OCI-LY7 (cell line): ENCODE results near the gene DPF3. TPM values are rescaled to one million over a fixed set of nuclear protein-coding genes. Genes with fewer than 3 reads are reported as not detected.

ENCODE experiments used
- BruUV-seq: library from RNA; stranded (reverse); fragments of 400-500 nt; replicated peaks from 2 replicates; lab custom pipeline; 2021; lab: Mats Ljungman, UMichigan
- CTCF ChIA-PET: fragments of 300-600 bp; sonication (Branson Sonifier 250); formaldehyde crosslinking; loops from one replicate; lab custom pipeline; 2022; ENCODE audit warnings: antibody characterized with exemption; ENCODE audit not compliant: unreplicated experiment; lab: Charles Lee
- POLR2A ChIA-PET: fragments of 300-600 bp; sonication (Branson Sonifier 250); formaldehyde crosslinking; loops from one replicate; lab custom pipeline; 2022; ENCODE audit warnings: antibody characterized with exemption; lab: Charles Lee
- DNase-seq: peaks from one replicate; pipeline ENCODE4 v3.0.0-alpha.2; 2015; ENCODE audit warnings: low spot score
- H2AFZ ChIP-seq: fragments of 200-600 bp; sonication (generic), shearing (Covaris generic); 2 replicates; pipeline ENCODE4 v1.6.1; 2014; ENCODE audit warnings: mild to moderate bottlenecking, antibody characterized with exemption, low read length, moderate library complexity
- H3K27ac ChIP-seq: fragments of 200-600 bp; sonication (generic); 2 replicates; pipeline ENCODE4 v1.5.1; 2014; ENCODE audit warnings: mixed run types, low read depth, mild to moderate bottlenecking, moderate library complexity, low read length, inconsistent platforms; ENCODE audit not compliant: poor library complexity, severe bottlenecking
- H3K36me3 ChIP-seq: fragments of 200-600 bp; sonication (generic); 2 replicates; pipeline ENCODE4 v1.6.1; 2014; ENCODE audit warnings: mild to moderate bottlenecking, antibody characterized with exemption, low read length, moderate library complexity, mixed read lengths; ENCODE audit not compliant: insufficient read depth
- H3K4me1 ChIP-seq: fragments of 200-600 bp; sonication (generic); 2 replicates; pipeline ENCODE4 v1.5.1; 2014; ENCODE audit warnings: mild to moderate bottlenecking, low read length; ENCODE audit not compliant: insufficient read depth, poor library complexity, severe bottlenecking
- H3K4me2 ChIP-seq: fragments of 200-600 bp; sonication (generic); 2 replicates; pipeline ENCODE4 v1.6.1; 2014; ENCODE audit warnings: mild to moderate bottlenecking, low read length
- H3K4me3 ChIP-seq: fragments of 200-600 bp; sonication (generic); 2 replicates; pipeline ENCODE4 v1.5.1; 2014; ENCODE audit warnings: mild to moderate bottlenecking, low read depth, low read length; ENCODE audit not compliant: poor library complexity, severe bottlenecking
- H3K79me2 ChIP-seq: fragments of 200-600 bp; sonication (generic); 2 replicates; pipeline ENCODE4 v1.6.1; 2016; ENCODE audit warnings: low read depth, mild to moderate bottlenecking, low read length, moderate library complexity, mixed read lengths; ENCODE audit not compliant: insufficient read depth
- H3K9me2 ChIP-seq: fragments of 200-600 bp; sonication (generic); 2 replicates; pipeline ENCODE4 v1.6.1; 2016; ENCODE audit warnings: mild to moderate bottlenecking, low read length, mixed read lengths; ENCODE audit not compliant: insufficient read depth
- H3K9me3 ChIP-seq: fragments of 200-600 bp; sonication (generic); 2 replicates; pipeline ENCODE4 v1.6.1; 2014; ENCODE audit warnings: mild to moderate bottlenecking, mixed run types, low read length, mixed read lengths
- H4K20me1 ChIP-seq: fragments of 200-600 bp; sonication (generic); 2 replicates; pipeline ENCODE4 v1.6.1; 2014; ENCODE audit warnings: mild to moderate bottlenecking, antibody characterized with exemption, low read length, moderate library complexity, mixed read lengths; ENCODE audit not compliant: insufficient read depth
- EZH2phosphoT487 ChIP-seq: fragments of 200-600 bp; sonication (generic); IDR thresholded peaks from 2 replicates; pipeline ENCODE4 v1.6.1; 2018; ENCODE audit warnings: low read depth, borderline replicate concordance, mild to moderate bottlenecking, mixed run types, antibody characterized with exemption, low read length, moderate library complexity, mixed read lengths
- intact Hi-C: fragments of 100-400 bp; cut with micrococcal nuclease; formaldehyde crosslinking; loops from one replicate; pipeline ENCODE4 v1.10.0; 2022; ENCODE audit not compliant: unreplicated experiment
- total RNA-seq, 2 experiments: library from RNA; depleted of rRNA in 1 of 2; stranded (reverse); fragments of >200 nt in 1 of 2; shearing (Covaris generic) in 1 of 2; gene quantifications; 2 replicates each; pipeline ENCODE4 v1.2.3, GENCODE V29; 2014 to 2022
- TF ChIP-seq, protein P1 (sequence below): fragments of 200-600 bp; sonication (generic); conservative IDR thresholded peaks from 2 replicates; pipeline ENCODE4 v1.5.1; 2014; ENCODE audit warnings: mild to moderate bottlenecking, antibody characterized with exemption, low read length, moderate library complexity, mixed read lengths

DPF3 gene
- total RNA-seq, 2 experiments from 2014 or later = 0.42 TPM; not detected in 1

DNA sequence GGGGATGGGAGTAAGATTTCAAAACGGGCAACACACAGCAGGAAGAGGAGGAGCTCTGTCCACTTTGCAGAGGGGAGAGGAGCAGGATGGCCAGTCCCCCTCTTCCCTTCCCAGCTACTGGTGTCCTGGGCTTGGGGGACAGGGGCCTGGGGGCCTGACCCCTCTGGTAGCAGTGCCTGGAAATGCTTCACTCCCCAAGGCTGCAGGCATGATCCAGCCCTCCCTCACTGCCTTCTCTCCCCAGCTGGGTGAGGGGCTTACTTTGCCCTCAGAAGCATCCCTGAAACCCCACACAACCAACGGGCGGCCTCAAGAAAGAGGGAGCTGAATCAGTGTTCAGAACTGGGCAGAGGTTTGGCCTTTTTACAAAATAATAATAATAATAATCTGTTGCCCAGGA is 279.5 kb downstream of the DPF3 start:
- Histone ChIP-seq H2AFZ (no peak overlapping the region), H3K4me3 (no peak overlapping the region), H4K20me1 (no peaks in the 10 kb centered on the region), H3K4me1 (no peaks in the 10 kb centered on the region), H3K4me2 (no peak overlapping the region), H3K9me3 (no peaks in the 10 kb centered on the region), H3K79me2 (no peaks in the 10 kb centered on the region), H3K27ac (no peak overlapping the region), H3K9me2 (no peaks in the 10 kb centered on the region), H3K36me3 (no peaks in the 10 kb centered on the region)
- TF ChIP-seq EZH2phosphoT487 = no peak
- TF ChIP-seq, protein P1, sequence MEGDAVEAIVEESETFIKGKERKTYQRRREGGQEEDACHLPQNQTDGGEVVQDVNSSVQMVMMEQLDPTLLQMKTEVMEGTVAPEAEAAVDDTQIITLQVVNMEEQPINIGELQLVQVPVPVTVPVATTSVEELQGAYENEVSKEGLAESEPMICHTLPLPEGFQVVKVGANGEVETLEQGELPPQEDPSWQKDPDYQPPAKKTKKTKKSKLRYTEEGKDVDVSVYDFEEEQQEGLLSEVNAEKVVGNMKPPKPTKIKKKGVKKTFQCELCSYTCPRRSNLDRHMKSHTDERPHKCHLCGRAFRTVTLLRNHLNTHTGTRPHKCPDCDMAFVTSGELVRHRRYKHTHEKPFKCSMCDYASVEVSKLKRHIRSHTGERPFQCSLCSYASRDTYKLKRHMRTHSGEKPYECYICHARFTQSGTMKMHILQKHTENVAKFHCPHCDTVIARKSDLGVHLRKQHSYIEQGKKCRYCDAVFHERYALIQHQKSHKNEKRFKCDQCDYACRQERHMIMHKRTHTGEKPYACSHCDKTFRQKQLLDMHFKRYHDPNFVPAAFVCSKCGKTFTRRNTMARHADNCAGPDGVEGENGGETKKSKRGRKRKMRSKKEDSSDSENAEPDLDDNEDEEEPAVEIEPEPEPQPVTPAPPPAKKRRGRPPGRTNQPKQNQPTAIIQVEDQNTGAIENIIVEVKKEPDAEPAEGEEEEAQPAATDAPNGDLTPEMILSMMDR = no peak
- intact Hi-C loops = no loop called here
- BruUV-seq = no TSS peak
- POLR2A ChIA-PET = no interaction called here
- CTCF ChIA-PET = no interaction called here
- DNase-seq = no peak

DNA sequence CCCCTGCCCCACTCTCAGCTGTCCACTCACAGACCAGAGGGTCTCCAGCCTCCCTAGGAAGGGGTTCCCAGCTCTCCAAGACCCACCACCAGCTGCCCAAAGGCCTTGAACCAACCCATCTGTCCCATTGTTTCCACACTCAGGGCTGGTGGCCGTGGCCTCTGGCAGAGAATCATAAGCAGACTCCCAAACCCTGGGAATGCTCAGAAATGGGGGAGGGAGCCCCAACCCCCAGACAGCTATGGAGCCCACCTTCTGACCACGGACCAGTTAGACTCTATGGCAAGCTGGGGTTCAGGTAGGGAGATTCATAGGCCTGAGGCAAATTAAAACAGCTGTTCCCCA is 280.0 kb downstream of the DPF3 start:
- DNase-seq = no peak
- Histone ChIP-seq H3K9me2 (no peaks in the 10 kb centered on the region), H2AFZ (no peak overlapping the region), H3K4me1 (no peaks in the 10 kb centered on the region), H3K4me2 (no peak overlapping the region), H3K4me3 (no peak overlapping the region), H3K27ac (no peak overlapping the region), H3K9me3 (no peaks in the 10 kb centered on the region), H3K79me2 (no peaks in the 10 kb centered on the region), H3K36me3 (no peaks in the 10 kb centered on the region), H4K20me1 (no peaks in the 10 kb centered on the region)
- ChIA-PET CTCF (no interaction called here), POLR2A (no interaction called here)
- intact Hi-C loops = no loop called here
- TF ChIP-seq, protein P1 = no peak
- no peak for TF ChIP-seq EZH2phosphoT487
- no TSS peak for BruUV-seq

DNA sequence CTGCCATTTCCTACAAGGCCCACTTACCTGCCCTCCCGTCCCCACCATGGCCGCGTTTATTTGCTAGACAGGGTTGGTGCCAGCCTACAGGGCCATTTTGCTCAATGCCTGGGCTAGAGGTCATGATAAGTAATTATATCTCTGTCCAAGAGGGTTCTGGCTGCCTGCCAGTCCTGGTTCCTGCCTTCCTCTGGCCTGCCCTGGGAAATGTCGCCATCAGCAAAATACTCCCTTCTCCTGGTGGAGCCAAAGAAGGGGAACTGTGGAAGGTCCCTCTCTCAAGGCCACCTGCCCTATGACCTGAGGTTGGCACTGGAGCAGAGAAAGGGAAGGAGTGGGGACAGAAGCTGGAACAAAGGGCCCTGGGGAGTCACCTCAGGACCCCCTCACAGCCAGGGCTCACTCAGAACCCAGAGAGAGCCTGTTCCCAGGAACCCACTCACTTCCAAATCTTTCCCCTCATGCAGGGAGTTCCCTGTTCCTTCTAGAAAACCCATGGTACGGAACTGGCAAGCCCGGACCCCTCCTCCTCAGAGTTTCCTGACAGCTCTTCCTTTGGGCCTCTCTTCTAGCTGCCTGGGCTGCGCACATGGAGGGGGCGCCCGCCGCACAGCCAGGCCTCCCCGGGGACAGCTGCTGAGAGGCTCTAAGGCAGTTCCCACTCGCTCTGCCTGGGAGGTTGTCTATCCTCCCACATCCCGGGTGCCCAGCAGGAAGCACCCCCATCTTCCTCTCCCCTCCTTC is 280.5 kb downstream of the DPF3 start:
- Histone ChIP-seq H3K4me2 (no peak overlapping the region), H3K79me2 (no peaks in the 10 kb centered on the region), H3K9me3 (no peaks in the 10 kb centered on the region), H4K20me1 (no peaks in the 10 kb centered on the region), H3K36me3 (no peaks in the 10 kb centered on the region), H2AFZ (no peak overlapping the region), H3K27ac (no peak overlapping the region), H3K4me3 (no peak overlapping the region), H3K4me1 (no peaks in the 10 kb centered on the region), H3K9me2 (no peaks in the 10 kb centered on the region)
- ChIA-PET CTCF (no interaction called here), POLR2A (no interaction called here)
- intact Hi-C loops = no loop called here
- no peak for TF ChIP-seq EZH2phosphoT487
- TF ChIP-seq, protein P1 = no peak
- BruUV-seq = no TSS peak
- no peak for DNase-seq
